MM.1S (cell line): ENCODE results near the gene RNLS.

Experiments
- CTCF ChIP-seq: fragments of 300-600 bp; sonication (generic); IDR thresholded peaks from 2 replicates; pipeline ENCODE4 v1.5.1; 2016; ENCODE audit warnings: antibody characterized with exemption, low read length, mixed read lengths
- EZH2 ChIP-seq: fragments of 300-600 bp; sonication (generic); optimal IDR thresholded peaks from 2 replicates; pipeline ENCODE3; 2017; ENCODE audit warnings: low read depth, mild to moderate bottlenecking, antibody characterized with exemption, low read length, mixed read lengths
- EZH2phosphoT487 ChIP-seq: fragments of 300-600 bp; sonication (generic); IDR thresholded peaks from 2 replicates; pipeline ENCODE4 v1.6.1; 2018; ENCODE audit warnings: antibody characterized with exemption, low read length

DNA sequence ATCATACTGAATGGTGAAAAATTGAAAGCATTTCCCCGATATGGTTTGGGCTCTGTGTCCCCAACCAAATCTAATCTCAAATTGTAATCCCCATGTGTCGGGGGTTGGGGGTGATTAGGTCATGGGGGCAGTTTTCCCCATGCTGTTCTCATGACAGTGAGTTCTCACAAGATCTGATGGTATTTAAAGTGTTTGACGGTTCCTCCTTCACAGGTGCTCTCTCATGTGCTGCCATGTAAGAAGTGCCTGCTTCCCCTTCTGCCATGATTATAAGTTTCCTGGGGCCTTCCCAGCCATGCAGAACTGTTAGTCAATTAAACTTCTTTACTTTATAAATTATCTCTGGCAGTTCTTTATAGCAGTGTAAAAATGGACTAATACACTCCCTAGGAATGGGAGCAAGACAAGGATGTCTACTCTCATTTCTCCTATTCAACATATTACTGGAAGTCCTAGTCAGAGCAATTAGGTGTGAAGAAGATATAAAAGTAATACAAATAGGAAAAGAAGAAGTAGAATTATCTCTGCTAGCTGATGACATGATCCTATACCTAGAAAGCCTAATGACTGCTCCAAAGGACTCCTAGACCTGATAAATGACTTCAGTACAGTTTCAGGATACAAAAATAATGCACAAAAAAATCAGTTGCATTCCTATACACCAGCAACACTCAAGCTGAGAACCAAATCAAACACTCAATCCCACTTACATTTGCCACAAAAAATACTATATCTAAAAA, 260.6 kb downstream of the RNLS start:
- TF ChIP-seq CTCF (no peak), EZH2phosphoT487 (no peak), EZH2 (no peak)
